Measurements from ENCODE around the gene LARP4B.

Gene LARP4B

GRCh38 chr10:931326-932318 is at the start of gene LARP4B:
TSS of gene LARP4B (minus strand) at chr10:931705. CDS start at chr10:885721, 45,984 bp downstream.
- DNase-seq, result peak; percentile 89

GRCh38 chr10:980468-981093 is 49.1 kb upstream of the LARP4B start:
- DNase-seq, result no peak

DNA sequence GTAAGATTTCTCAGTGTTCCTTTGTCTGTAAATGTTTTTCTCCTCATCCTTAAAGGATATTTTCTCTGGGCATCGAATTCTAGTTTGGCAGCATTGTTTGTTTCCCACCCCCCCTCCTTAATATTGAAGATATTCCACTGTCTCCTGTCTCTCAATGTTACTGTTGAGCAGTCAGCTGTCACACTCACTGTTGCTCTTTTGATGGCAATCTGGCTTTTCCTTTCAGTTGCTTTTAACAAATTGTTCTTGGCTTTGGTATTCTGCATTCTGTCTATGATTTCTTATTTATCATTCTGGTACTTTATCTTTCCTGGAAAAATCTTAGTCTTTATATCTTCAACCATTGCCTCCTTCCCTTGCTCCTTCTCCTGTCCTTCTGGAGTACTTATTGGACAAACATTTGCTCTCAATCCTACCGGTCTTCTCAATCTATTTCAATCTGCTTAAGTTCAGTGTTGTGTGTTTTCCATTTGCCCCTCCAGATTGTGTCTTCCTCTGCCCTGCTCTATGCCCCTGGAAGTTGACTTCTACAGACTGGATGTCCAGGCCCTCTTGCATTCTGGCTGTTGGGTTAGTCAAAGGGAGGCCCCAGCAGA is 47.4 kb upstream of the LARP4B start:
- no peak for DNase-seq

DNA sequence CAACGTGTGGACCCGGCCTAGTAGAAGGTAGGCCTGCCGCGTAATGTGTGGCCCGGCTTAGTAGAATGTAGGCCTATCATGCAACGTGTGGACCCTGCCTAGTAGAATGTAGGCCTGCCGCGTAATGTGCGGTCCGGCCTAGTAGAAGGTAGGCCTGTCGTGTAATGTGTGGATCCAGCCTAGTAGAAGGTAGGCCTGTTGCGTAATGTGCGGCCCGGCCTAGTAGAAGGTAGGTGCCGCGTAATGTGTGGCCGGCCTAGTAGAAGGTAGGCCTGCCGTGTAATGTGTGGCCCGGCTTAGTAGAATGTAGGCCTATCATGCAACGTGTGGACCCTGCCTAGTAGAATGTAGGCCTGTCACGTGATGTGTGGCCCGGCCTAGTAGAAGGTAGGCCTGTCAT is 44.8 kb upstream of the LARP4B start:
- no peak for DNase-seq

DNA sequence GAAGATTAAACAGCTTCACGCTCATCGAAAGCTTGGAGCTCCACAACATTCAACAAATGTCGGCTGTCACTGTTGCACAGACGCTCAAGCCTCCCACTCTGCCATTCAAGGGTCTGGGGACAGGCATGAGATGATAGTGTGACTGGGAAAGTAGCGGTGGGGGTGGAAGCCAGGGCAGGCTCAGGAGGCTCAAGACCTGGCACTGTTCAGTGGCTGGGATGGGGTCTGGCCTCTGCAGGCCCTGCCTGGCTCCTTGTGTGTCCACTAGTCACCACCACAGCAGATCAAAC is 43.2 kb upstream of the LARP4B start:
- no peak for DNase-seq

DNA sequence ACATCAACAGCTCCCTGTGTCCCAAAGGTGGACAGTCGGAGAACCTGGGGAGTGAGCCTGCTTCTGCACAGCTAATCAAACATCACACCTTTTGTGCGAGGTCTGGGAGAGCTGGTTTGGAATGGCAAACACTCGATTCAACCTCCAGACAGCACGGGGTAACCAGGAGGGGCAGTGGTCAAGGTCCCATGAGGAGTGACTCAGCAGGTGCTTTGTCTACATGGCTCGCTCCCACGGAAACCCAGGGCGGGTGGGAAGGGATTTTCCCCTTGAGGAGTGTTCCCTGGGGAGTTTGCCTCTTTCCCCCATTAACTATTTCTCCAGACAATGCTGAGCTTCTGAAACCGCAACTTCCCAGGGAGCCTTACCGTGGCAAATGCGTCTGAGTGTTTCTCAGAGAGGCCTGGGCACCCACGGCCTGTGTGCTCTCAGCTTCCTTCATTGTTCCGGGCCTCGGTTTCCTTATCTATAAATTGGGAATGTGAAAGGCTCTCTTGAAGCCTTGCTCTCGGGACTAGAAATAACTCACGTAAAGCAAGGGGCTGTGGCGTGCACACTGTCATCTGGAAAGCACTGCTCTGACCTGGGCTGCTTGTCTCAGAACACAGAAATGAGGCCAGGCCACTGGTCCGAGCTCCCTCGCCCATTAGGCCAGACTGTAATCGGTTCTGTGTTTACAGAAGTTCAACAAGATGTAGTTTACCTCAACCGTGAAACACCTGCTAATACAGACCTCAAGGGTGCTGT is 42.7 kb upstream of the LARP4B start:
- no peak for DNase-seq

GRCh38 chr10:972763-973162 is 41.3 kb upstream of the LARP4B start:
- DNase-seq, result no peak

DNA sequence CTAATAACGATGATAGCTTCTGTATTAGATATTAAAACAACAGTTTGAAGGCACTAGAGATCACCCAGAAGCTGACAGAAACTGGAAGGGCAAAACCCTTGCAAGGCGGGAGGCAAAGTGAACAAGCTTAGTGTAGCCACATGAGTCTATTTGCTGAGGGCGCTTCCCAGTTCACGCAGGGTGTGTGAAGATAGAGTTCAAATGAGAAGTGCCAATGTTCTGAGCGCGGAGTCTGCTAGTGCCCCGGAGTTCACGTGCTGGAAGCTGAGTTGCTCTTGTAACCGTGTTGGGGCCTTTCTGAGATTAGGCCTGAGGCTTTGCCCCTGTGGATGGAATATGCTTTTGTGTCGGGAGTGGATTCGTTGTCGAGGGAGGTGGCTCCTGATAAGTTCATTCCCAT is 40.1 kb upstream of the LARP4B start:
- DNase-seq, result no peak

- no peak for DNase-seq
Measured at GRCh38 chr10:971150-971542, 39.6 kb upstream of the LARP4B start.

DNA sequence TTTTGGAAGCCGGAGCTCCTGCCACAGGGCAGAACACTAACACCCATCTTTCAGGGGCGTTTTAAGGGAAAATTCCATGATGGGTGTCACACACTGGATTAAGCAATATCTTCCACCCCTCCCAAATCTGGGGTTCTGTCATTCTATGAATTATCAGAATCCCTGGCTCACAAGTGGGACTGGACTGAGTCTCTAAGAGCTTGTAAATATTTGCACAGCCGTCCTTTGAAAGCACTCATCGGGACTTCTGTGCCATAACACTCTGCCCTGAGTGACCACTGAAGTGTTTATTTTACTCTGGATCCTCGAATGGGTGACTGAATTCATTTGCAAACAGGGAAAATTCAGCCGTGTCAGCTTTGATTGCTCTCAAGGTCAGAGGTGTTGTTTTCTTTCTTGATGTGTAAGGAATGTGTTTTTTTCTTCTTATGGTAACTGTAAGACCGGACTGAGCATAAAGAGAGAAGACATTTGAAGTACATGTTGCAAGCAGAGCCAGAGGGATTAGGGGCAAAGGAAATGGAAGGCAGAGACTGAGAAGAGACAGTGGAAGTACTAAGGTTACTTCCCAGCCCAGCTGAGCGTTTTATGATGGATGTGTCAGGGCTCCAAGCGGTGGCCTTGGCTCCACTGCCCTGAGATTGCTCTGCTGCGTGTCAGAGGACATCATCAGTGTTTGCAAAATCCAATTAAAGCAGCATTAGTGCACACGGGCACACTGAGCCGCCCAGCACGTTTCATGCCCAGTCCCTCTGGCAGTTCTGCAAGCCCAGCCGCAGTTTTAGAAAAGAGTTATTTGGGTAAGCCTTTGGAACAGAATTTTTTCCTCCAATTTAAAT is 39.0 kb upstream of the LARP4B start:
- DNase-seq, result no peak

- no peak for DNase-seq
Measured at GRCh38 chr10:969473-970150, 38.1 kb upstream of the LARP4B start.

DNA sequence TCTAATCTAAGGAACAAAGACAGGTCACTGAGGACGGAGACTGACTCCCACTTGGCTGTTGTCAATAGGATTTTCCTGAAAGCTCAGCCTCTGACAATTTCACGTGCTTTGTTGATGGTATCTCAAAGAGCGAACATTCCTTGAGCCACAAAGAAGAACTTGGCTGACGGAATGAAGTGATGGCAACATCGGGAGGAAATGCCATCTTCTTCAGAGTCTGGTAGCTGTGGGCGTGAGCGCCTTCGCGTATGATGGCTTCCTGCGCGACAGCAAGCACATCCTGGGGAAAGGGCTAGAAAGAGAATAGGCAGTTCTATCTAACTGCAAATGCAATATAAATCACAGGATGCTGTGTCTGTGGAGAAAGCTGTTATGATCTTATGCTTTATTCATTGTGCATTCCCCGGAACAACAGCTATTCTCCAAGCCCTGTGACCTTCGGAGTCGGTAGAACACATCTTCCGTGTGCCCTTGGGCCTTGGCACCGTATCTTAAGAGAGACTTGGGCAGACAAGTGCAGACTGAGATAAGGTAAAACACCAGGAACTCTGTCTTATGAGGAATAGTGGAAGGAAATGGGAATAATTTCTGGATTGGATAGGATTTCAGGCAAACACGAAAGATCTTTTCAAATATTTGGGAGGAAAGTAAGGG is 37.2 kb upstream of the LARP4B start:
- DNase-seq, result no peak

DNA sequence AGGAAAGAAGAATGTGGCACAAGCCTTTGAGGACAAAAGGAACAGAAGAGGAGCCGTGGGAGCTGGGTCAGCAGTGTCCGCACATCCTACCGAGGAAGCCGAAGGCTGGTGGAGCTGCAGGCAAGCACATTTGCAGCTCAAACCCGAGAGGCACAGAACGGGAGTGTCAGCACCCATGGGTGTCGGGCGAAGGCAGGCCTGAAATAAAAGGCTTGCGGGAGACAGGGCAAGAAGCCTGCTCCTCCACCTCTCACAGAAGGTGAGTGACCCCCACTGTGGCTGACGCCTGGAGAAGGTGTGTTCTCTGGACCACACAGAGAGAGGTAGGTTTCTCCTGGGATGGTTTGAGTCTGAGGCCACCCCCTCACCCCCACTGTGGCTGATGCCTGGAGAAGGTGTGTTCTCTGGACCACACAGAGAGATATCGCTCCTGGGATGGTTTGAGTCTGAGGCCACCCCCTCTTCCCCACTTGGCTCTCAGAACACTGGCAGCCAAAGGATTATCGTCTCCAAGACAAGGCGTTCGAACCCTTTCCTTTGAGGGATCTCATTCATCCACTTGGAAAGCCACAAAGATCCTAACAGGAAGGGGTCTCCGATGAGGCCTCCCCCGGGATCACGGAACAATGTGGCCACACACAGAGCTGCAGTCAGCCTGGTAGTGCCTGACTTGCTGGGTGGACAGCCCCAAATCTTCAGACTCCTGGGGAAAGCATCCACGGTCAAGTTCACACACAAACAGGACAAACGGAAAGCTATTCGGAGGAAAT is 35.1 kb upstream of the LARP4B start:
- DNase-seq, result no peak

GRCh38 chr10:964988-965417 is 33.5 kb upstream of the LARP4B start:
- DNase-seq, result no peak

- DNase-seq, result no peak
Measured at GRCh38 chr10:964321-964987, 32.9 kb upstream of the LARP4B start.

DNA sequence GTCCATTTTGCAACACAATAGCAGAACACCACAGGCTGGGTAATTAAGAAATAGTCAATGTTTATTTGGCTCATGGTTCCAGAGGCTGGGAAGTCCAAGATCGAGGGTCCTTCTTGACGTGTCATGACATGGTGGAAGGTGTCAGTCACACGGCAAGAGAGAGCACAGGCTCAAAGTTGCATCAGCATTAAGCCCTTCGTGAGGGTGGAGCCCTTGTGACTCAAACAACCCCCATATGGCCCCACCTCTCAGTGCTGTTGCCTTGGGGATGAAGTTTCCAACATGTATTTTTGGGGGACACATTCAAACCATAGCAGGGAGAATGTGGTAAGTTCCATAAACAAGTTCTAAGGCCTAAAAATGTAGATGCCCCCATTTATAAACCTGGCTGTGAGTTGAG is 32.1 kb upstream of the LARP4B start:
- DNase-seq, result no peak

- no peak for DNase-seq
Measured at GRCh38 chr10:963186-963585, 31.7 kb upstream of the LARP4B start.

DNA sequence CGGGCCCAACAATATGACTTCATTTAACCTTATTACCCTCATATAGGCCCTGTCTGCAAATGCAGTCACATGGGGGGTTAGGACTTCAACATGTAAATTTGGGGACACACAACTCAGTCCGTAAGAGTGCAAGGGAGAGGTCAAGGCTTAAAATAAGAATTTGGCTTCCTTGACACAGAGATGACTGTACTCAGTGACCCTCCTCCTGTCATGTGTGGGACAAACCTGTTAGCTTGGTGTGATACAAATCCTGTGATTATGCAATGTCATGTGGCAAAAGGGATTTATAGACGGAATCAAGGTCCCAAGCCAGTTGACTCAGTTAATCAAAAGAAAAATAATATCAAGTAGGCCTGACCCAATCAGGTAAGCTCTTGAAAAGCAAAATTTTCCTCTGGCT is 30.8 kb upstream of the LARP4B start:
- DNase-seq, result no peak

DNA sequence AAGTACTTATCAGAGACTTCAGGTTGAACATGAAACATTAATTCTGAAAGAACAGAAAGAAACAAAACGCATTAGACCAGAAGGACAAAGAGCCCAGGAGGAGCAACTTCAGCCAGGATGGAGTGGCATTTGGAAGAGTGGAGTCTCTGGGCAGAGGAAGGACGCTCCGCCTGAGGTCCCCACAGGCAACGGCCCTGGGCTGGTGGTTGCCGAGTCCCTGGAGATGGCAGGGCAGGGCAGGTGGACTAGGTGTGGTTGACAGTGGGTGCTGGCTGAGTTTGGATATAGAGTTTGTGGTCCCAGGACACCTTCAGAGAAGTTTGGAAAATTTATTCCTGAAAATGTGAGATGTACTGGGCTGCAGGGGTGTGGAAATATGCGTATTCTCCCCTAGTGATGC is 27.4 kb upstream of the LARP4B start:
- no peak for DNase-seq

DNA sequence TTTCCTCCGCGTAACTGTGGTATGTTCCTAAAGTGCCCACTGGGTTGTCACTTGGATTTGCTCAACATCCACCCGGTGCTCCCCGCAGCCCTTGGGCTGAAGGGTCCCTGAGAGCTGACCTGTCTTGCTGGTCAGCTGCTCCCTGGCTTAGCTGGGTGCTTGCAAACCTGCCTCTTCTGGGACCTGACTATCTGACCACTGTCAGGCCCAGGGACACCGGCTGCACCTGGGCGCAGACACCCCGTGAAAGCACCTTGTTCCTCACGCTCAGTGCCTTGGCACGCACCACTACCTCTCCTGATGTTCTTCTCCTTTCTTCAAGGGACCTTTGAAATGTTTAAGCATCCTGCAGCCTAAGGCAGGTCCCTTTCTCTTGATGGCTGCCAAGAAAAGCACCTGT is 26.6 kb upstream of the LARP4B start:
- no peak for DNase-seq

All from NCI-H2171 (cell line).